HG02571 (cell line): ENCODE data around the gene SMU1.
A peak's percentile ranks its signal among the peaks of the same experiment; 100 is the strongest.

Experiments used
- ATAC-seq: cut with Tn5 transposase; IDR thresholded peaks from one replicate; pipeline ENCODE4 v1.9.1; 2021; ENCODE audit warnings: mild to moderate bottlenecking, moderate library complexity; ENCODE audit not compliant: unreplicated experiment

SMU1 gene

DNA sequence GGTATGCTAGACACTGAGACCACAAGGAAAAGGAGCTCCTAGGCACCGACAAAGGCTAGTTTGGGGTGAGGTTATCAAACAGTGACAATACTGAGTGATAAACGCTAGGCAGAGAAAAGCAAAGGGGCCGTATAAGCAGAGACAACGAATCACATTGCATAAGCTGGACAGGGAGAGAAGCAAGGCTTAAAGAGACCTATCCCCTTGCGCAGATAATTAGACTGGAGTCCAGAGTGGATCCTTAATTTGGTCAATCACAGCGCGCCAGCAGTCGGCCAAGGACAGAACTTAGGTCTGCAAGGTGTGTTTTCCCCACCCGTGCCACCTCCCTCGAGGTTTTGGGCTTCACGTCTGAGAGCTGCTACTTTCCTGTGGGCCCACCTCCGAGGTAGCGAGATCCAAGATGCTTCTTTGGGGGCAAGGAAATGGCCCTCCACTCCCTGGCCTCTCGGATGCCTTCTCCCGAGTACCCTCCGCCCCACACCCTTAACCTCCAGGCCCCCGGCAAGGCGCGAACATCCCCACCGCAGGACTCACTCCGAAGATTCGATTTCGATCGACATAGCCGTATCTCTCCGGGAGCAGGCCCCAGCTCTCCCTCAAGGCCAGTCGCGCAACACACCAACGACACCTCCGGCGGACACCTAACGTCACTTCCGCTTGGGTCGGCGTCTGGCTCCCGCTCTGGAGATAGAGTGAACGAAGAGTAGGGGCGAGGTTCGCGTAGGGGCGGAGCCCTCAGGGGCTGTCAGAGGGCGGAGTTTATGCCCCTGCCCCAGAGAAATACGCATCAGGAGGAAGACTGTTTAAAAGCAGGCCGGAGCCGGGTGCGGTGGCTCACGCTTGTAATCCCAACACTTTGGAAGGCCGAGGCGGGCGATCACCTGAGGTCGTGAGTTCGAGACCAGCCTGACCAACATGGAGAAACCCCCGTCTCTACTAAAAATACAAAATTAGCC, at the start of gene SMU1:
TSS of gene SMU1 (minus strand) at position 629 of the 959 bp plus-strand sequence. CDS start at position 563, 66 bp downstream.
- ATAC-seq: peak; percentile 98

DNA sequence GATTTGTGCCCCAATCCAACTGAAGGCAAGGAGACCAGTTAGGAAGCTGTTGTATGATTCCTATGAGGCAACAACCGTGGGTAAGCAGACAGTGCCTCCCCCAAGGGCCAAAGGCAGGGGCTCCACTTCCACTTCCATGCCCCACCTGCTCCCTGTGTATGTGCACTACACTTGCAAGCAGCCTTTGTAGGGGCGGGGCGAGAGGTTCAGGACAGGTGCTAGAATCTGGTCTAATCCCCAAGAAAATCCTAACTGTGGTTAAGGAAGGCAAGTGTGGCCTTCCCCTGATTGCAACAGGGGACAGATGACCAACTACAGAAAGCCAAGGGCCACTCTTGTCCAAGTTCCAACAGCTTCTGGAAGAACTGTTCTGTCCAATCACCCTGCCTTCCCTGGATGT, 49.0 kb upstream of the SMU1 start:
- ATAC-seq: no peak

DNA sequence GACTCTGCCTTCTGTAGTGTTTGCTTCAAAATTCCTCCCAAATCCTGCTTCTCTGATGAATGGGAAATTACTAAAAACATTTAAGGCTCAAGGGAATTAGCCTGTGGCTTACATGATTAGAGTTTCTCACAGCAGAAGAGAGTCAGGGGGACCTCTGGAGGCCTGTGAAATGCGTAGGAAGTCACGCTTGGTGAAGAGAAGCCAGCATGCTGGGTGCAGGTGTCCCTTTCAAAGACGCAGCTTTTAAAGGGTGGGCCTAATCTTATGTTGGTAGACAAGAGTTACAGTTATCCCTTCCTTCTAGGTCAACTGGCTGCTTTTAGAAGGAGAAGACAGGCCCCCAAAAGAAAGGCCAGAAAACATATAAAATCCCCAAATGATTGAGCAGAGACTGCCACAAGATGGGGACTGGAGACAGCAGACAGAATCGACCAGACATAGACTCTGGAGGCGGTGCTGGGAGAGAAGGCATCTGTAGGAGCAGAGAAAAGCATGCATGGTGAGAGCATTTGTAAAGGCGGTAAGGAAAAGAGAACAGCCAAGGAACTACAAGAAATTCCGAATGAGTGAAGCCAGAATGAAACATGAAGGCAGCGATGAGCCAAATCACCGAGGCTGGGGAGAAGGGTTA, 48.4 kb upstream of the SMU1 start:
- ATAC-seq: peak; percentile 58

DNA sequence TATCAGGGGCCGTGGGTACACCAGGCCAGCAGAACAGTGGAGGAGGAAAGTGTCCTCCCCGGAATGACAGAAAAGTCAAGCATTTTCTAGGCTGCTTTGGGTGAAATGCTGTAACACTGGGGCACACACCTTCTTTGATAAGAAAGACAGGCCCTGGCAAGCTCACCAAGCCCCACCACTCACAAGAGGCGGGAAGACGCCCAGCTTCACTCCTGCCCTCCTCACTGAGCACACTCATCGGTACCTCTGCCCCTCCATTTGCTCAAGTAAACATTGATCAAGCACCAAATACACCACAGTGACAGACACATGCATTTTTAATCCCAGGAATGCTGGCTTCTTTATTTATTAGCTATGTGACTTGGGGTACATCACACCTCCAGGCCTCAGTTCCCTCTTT, 47.6 kb upstream of the SMU1 start:
- no peak for ATAC-seq

DNA sequence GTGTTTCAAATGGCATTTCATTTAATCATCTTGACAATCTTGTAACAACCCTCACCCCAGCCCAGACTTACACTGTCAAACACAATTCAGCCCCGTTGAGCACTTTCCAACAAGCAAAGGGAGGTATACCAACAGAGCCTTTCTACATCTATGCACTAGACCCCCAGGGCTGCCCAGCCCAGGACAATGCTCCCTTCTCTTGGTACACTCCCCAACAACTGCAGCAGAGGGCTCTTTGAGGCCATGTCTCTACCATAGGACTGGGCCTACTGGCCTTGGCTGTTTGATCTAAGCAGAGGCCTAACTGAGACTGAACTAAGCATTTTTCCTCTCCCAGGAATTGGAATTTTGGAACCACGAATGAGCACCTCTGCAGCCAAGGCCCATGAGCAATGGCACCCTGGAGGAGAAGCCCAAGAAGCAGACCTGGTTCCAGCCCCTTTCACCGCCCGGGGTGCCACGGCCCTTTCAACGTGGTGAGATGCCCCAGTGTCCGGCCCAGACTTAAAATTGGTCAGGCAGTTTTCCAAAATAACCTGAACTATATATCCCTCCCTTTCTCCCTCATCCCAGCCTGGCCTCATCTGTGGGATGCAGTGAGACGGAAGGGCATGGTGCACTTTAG, 47.0 kb upstream of the SMU1 start:
- ATAC-seq: no peak

DNA sequence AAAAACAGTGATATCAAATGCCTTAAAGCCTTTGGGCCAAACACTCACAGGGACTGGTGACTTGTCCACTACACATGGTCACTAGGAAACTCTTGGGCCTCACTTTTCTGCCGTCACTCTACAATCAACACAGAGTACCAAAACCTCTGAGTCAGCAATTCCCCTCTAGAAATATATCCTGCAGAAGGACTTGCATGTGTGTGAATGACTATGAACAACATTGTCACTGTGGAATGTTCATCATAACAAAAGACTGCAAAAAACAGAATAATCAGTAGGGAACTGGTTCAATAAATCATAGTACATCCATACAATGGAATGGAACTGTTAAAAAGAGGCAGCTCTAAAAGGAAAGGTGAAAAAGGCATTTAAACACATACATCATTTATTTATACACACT, 44.1 kb upstream of the SMU1 start:
- no peak for ATAC-seq

DNA sequence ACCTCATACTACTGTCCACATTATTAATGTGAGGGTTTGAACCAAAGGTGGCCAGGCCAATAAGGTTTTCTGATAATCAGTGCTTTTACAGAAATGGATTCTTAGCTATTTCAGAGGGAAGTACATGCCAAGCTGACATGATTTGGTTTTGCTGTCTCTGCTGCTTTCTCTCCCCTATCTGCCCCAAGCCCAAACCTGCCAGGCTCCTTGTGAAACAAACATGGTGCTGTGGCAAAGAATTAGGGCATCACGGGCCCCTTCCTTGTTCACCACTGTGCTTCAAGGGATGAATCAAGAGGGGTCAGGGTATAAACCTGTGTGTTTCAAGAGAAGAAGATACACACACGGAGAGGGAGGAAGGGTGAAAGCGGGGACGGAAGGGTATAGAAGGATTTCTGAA, 41.3 kb upstream of the SMU1 start:
- no peak for ATAC-seq

DNA sequence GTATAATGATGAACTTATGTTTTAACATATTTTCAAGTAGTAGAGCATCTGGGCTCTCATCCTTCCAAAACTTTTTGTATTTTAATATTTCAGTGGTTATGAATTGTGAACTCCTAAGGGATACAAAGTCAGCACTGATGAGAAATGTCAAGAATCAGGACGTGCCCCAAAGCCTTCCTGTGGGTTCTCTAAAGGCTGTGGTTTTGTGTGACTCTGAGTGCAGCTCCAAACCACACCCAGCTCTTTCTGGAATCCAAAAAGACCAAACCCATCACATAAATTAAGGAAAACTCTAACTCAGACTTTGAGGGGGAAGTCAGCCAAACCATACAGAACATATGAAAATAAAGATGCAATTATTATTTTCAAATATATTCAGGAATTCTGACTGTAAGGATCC, 40.8 kb upstream of the SMU1 start:
- ATAC-seq: no peak

DNA sequence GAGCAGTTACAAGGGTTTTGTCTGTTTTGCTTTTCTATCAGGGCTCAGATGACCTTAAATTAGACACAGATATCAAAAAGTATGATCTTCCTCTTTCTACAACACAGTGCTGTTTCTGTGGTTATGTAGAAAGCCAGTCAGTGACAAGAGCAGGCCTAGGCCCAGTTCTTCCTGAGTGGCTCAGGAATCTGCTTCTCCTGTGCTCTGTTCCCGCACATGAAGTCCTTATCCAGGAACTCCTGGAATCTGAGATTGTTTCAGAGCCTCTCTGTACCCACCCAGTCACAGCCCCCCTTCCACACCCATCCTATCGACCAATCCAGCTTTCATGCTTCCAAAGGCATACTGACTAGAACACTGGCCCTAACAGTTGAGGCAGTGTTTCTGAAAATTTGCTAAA, 40.4 kb upstream of the SMU1 start:
- ATAC-seq: no peak

DNA sequence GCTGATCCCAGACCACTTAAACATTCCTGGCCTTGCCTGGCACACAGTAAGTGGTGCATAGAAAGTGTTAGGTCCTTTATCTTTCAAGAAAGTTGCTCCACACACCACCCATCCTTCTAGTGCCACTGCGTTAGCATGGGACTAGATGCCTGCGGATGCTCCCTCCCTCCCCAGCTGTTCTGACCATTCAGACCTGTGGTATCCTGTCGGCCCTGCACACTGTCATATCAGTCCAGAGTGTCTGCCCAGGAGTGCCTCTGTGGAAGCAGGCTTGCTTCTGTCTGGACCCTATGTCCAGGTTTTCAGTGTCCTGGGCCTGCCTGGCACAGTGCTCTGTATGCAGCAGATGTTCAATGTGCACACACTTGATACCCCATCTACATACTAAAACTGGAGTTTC, 38.3 kb upstream of the SMU1 start:
- no peak for ATAC-seq

DNA sequence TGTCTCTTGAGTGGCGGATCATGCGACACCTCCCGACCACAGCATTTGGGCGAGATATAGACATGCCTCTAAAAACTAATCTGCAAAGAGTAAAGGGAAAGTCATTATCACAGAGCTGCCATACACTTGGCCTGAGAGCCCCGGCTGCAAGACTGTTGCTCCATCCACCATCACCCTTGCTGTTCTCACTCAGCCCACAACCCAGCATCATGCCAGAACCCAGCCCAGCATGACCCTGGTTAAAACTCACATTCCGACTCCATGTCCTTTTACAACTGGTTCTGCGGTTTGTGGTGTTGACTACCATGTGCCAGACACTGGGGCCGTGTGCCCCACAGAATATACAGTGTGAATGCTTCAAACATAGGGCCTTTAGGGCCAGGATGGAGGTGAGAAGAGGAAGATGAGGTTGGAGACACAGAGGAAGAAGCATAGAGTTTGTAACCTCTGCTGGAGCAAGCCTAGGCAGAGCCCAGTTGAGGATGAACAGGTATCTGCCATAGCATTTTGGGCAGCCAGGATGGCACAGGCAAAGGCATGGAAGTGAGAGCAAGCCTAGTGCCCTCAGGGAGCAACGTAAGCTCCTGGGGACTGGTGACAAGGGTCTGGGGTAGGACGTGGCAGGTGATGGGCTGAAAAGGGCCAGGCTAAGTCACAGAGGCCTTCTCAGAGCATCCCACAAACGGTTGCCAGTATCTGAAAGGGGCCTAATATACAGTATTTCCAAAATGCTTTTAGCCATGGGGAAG, 37.5 kb upstream of the SMU1 start:
- no peak for ATAC-seq

DNA sequence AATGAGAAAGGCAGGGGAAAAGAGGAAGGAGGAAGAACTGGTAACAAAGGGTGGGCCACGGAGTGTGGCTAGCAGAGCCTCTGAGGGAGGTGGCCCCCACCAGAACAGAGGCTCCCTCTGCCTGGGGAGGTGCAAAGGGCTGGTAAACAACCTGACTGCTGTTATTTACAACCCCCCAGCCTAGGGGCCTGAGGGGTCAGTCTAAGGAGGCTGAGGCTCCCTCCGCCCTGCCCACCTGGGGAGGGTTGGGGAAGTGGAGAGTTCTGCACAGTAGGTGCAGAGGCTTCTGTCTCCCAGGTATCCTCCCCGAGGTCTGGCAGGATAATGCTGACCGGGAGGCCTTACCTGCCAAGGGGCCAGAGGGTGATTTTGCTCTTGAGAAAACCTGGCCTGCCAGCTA, 35.6 kb upstream of the SMU1 start:
- no peak for ATAC-seq

DNA sequence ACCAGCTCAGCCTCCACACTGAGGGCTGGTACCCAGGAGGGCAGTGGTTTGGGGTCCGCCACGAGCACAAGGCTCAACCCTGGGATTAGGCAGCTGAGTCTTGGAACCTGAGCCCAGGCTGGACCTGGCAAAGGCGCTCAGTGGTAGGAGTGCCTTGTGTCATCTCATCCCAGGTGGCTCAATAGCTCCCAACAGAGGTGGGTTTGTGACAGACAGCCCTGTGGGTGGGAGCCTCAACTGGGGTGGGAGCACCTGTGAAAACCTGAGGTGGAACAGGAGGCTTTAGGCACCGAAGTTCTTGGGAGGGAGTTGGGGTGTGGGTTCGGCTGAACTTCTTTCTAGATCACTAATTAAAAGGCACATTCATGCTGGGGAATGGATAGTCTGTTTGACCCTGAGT, 35.2 kb upstream of the SMU1 start:
- ATAC-seq: no peak

DNA sequence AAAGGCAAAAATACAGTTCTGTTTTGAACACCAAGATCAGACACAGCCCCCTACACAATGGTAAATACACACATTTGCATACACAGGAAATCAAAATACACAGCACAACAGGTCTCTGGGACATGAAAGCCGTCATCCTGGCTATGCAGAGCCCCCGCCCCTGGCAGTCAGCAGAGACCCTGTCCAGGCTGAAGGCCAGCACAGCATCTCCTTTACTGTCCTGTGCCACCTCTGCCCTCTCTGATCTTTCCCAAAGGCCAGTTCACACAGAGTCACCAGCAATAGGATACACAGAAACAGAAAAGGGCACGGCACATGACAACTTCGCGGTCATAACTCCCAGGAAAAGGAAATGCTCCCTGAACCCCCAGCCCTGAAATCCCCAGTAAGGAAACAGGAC, 34.2 kb upstream of the SMU1 start:
- no peak for ATAC-seq

DNA sequence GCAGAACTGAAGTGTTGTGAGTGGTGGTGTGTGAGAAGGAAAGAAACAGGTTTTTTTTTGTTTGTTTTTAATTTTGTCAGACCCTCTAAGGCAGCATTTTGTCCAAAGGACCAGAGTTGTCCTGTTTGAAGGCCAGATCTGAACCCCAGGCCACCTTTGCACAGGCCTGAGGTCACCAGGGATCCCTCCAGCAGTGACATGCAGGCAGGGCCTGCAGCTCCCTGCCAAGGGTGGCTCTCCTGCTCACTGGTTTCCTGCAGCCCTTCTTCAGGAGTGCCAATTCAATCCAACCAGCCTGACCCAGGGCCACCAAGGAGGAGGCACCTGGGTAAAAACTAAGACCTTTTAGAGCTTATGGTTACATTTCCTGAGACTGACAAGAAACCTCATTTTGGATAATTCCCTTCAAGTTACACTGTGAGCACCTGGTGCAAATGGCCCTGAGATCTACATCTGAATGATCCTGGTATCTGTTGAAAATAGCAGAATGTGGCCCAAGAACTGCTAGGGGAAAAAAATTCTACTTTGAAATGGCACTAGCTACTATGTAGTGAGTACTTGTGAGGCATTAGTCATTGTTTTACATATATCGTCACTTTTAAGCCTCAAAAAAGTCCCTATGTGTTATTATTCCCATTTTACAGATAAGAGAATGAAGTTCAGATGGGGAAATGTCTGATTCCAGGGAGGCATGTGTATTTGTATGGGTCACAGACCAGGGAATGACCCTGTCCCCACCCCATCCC, 33.5 kb upstream of the SMU1 start:
- ATAC-seq: no peak

DNA sequence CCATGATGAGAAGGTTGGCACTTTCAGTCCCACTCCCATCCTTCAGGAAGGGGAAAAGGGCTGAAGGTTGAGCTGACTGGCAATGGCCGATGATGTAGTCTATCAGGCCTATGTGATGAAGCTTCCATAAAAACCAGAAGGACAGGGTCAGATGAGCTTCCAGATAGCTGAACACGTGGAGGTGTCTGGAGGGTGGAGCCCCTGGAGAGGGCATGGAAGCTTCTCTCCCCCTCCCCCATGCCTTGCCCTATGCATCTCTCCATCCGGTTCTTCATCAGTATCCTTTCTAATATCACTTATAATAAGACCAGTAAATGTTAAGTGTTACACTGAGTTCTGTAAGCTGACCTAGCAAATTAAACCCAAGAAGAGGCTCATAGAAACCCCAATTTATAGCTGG, 32.6 kb upstream of the SMU1 start:
- ATAC-seq: no peak

DNA sequence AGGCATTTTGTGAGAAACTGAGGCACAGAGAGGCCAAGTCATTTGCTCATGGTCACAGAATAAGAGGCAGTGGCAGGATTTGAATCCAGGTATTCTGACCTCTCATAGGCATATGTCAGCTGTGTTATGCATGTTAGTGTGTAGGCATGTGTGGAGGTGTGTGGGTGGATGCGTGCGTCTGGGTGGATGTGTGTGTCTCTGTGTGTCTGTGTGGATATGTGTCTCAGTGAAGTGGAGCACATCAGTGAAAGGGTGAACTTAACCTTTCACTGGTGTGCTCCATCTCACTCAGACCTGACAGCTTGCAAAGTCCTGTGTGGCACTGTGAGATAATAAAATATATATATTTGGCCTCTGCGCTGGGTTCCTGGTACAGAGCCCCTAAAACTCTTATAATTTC, 32.0 kb upstream of the SMU1 start:
- no peak for ATAC-seq

DNA sequence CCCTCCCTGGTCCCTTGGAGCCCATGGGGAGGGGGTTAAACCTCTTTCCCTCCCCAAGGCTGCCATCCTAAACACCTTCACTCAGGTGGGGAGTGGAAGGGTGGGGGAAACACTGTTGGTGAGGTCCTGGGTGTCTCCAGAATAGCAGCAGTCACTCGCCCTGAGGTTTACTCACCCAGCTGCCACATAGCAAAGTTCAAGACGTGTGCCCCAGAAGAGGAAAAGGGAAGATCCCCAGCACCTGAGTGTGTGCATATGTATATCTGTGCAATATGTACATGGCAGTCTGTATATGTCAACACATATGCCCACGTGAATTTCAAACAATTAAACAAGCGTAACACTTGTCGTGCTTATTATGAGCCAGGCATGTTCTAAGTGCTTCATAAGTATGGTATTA, 31.3 kb upstream of the SMU1 start:
- ATAC-seq: no peak

DNA sequence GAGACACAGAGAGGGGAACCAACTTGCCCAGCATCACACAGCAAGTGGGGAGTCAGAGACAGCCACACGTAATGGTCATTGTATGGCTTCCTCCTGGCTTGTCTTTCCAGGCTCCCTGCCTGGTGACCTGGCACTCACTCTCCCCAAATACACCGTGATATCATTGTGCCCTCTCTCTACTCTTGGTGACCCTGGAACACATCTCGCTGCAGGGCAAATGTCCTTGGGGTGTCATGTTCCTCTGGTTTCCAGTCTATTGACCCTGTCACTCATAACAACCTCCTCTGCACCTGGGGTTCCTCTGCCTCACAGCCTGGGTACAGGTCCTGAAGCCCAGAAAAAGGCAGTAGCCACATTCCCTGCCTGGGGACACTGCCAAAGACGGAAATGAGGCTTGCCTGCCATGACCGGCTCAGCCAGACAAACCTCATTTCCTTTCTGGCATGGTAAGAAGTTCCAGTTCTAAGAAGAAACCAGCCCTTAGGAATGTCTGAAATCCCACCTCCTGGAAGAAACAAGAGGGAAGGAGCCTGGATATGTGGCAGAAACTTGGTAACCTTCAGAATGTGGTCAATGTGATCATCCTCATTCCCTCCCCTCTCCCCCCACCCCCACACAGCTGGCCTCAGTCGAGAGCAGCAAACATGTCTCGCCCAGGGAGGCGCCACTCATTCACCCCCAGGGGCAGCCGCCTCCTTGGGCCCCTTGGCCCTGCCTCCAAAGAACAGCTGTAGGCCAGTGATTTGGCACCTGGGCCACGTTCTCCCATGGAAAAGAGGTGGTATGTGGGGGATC, 30.6 kb upstream of the SMU1 start:
- ATAC-seq: no peak

DNA sequence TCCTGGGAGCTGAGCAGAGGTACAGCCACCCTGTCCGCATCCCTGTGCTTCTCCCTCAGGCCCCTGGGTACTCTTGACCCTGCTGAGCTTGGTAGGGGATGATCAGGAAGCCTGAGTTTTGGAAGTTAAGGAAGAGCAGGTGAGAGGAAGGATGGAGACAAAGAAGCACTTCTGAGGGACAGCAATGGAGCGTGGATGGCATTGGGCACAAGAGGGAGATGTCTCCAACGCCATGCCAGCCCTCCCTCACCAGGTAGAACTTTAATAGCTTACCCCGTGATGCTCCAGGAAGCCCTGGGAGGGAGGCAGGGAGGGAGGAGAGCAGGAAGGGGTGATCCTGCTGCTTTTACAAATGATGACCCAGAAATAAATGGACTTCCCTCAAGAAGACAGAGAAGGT, 29.9 kb upstream of the SMU1 start:
- ATAC-seq: no peak
